ENCODE results near the gene GFPT2. TPM values are rescaled to one million over a fixed set of nuclear protein-coding genes. Genes with fewer than 3 reads are reported as not detected.

GFPT2 gene
- total and polyA plus RNA-seq, 2 of the 8 experiments (the other 6 are each of a cell fraction or from before 2014, with no cell fraction given), result 83.7 to 143 TPM

- H2AK5ac ChIP-seq (ENCODE audit: low read depth, low read length), result no peak overlapping the region
- no peak overlapping the region for H3K18ac ChIP-seq (ENCODE audit: extremely low read depth, low read length)
- H3K4me2 ChIP-seq (ENCODE audit: insufficient read depth in 1 of 2, low read depth in 2 of 2, low read length in 2 of 2), result no peak overlapping the region
- peaks cover 0 to 9% of the 10 kb centered on the region in 2 experiments for H4K20me1 ChIP-seq (replicated peaks in 1 of 2; ENCODE audit: control insufficient read depth in 1 of 2, insufficient read depth in 2 of 2, low read length in 2 of 2)
- H3K27ac ChIP-seq (ENCODE audit: low read depth, low read length), result no peak overlapping the region
- no peak overlapping the region for H4K8ac ChIP-seq (ENCODE audit: extremely low read depth, insufficient read depth, low read length)
- no peak overlapping the region for H2AFZ ChIP-seq (ENCODE audit: low read length)
- H3K56ac ChIP-seq (replicated peaks; ENCODE audit: insufficient read length, low read depth, low read length), result no peak overlapping the region
- no peak overlapping the region for H2BK120ac ChIP-seq (replicated peaks; ENCODE audit: low read depth, low read length)
- H4K91ac ChIP-seq (replicated peaks; ENCODE audit: insufficient read length, low read length), result no peak overlapping the region
- H3K27me3 ChIP-seq (replicated peaks in 1 of 4; ENCODE audit: control insufficient read depth in 3 of 4, extremely low read depth in 1 of 4, insufficient read depth in 3 of 4, low read length in 3 of 4), result no peaks in the 10 kb centered on the region
- DNase-seq (ENCODE audit: low read depth in 1 of 2, low spot score in 2 of 2) (no peak), FAIRE-seq (no peak)
- peak overlapping the region; percentile 16; the same call in 1 of the 2 replicates for H2BK5ac ChIP-seq (ENCODE audit: low read depth, low read length)
- peaks cover 0 to 2% (median 0%) of the 10 kb centered on the region in 4 experiments; a peak in 3 of 7 replicates for H3K4me1 ChIP-seq (replicated peaks in 1 of 4; ENCODE audit: control insufficient read depth in 3 of 4, insufficient read depth in 4 of 4, low read length in 3 of 4)
- H2BK15ac ChIP-seq (ENCODE audit: low read length), result no peak overlapping the region
- H3K79me2 ChIP-seq (ENCODE audit: control insufficient read depth in 1 of 2, insufficient read depth in 2 of 2, low read length in 2 of 2), result no peaks in the 10 kb centered on the region
- no peak overlapping the region for H3K9ac ChIP-seq (replicated peaks in 1 of 4; ENCODE audit: extremely low read depth in 1 of 4, low read depth in 3 of 4, low read length in 3 of 4)
- H3K14ac ChIP-seq (ENCODE audit: insufficient read length), result no peak overlapping the region
- no peak overlapping the region for H2BK20ac ChIP-seq (ENCODE audit: low read length)
- POLR2A ChIA-PET (ENCODE audit: partially characterized antibody), result interaction anchor here (0.9 to 1.3 kb wide), 5 partner anchors 8 to 27 kb away, joined by 3 to 4 read pairs (median 4); no protein-coding TSS in a partner anchor
- H3K9me3 ChIP-seq (ENCODE audit: insufficient read depth in 2 of 2, low read depth in 1 of 2, low read length in 1 of 2), result no peaks in the 10 kb centered on the region
- H3K23me2 ChIP-seq (ENCODE audit: low read depth, low read length), result no peaks in the 10 kb centered on the region
- 85% methylated on average over 11 of the region's 11 CpGs; no CpG with 5 or more reads in 1 of the 2 experiments for WGBS, 2 experiments (ENCODE audit: extremely low coverage in 1 of 2, insufficient coverage in 1 of 2, insufficient read length in 1 of 2, insufficient replicate concordance in 2 of 2, low coverage in 1 of 2, low lambda C conversion rate in 2 of 2, missing lambda C conversion rate in 1 of 2)
- H2BK12ac ChIP-seq (ENCODE audit: low read depth, low read length), result no peak overlapping the region
- H4K5ac ChIP-seq (ENCODE audit: insufficient read length, low read depth, low read length), result no peak overlapping the region
- H3K4ac ChIP-seq (replicated peaks; ENCODE audit: insufficient read length, low read depth, low read length), result no peak overlapping the region
- TF ChIP-seq SP4 (IDR thresholded peaks at IDR 0.05; ENCODE audit: low read length) (no peak), SIN3A (conservative IDR thresholded peaks at IDR 0.05 in 1 of 2, IDR thresholded peaks at IDR 0.05 in 1 of 2; ENCODE audit: low read depth in 1 of 2, low read length in 2 of 2) (no peak), HDAC2 (IDR thresholded peaks at IDR 0.05; ENCODE audit: borderline replicate concordance in 1 of 2, low read depth in 2 of 2, low read length in 2 of 2) (no peak), SIX5 (IDR thresholded peaks at IDR 0.05; ENCODE audit: low read depth, low read length) (no peak), PHF8 (conservative IDR thresholded peaks at IDR 0.05; ENCODE audit: low read depth, low read length) (no peak)
- peaks cover 26 to 84% (median 68%) of the 10 kb centered on the region in 4 experiments for H3K36me3 ChIP-seq (ENCODE audit: control insufficient read depth in 2 of 4, insufficient read depth in 4 of 4, low read length in 3 of 4)
- H3K79me1 ChIP-seq (ENCODE audit: low read depth, low read length), result no peaks in the 10 kb centered on the region
- H3K4me3 ChIP-seq (ENCODE audit: extremely low read depth in 1 of 4, insufficient read depth in 2 of 4, low read depth in 3 of 4, low read length in 4 of 4), result no peak overlapping the region
- CTCF ChIA-PET (ENCODE audit: partially characterized antibody), result interaction anchor here (0.6 to 14.0 kb wide), 7 partner anchors 6 to 113 kb away, joined by 3 to 192 read pairs (median 4); no protein-coding TSS in a partner anchor
- no peak overlapping the region for H3K23ac ChIP-seq (ENCODE audit: insufficient read length)
Observed at GRCh38 chr5:180323941-180324600, 29.1 kb downstream of the GFPT2 start.

All from H1 (cell line).